ENCODE measurements around the gene ZKSCAN1.
"Not testable (repeated sequence)": the region's sequence is repeated elsewhere in the genome, so short reads cannot be mapped to it uniquely, and the experiment has no call there.

Gene ZKSCAN1

GRCh38 chr7:100015232-100016214 lies at the start of gene ZKSCAN1:
ZKSCAN1 (plus strand) TSS chr7:100015596; CDS start chr7:100023507, 7,911 bp downstream.
- peak; percentile 60 for DNase-seq (ENCODE audit: low read depth)

DNA sequence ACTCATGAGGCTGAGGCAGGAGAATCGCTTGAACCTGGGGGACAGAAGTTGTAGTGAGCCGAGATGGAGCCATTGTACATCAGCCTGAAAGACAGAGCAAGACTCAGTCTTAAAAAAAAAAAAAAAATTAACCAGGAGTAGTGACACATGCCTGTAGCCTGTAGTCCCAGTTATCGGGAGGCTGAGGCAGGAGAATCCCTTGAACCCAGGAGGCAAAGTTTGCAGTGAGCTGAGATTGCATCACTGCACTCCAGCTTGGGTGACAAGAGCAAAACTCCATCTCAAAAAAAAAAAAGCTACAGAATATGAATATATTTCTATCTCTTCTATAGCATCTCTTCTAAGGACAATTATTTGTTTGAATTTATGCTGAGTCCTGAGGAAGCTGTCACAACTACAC lies 46.1 kb upstream of the ZKSCAN1 start:
- DNase-seq (ENCODE audit: low read depth) = no peak

DNA sequence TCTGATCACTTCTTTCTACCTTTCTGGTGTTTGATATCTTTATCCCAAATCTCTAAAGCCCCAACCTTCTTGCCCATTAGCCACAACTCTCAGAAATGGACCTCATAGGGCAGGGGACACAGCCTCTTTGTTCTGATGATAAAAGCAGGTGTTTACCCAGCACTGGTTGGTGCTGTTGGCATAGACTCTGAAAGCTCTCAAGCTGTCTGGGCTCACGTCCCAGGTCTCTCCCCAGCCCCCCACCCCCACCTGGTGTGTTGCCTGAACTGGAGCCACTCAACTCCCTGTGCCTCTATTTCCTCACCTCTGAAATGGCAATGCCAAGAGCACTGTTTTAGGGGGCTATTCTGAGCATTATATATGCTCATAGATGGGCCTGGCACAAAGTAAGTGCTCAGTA lies 45.6 kb upstream of the ZKSCAN1 start:
- DNase-seq (ENCODE audit: low read depth) = not testable (repeated sequence)

DNA sequence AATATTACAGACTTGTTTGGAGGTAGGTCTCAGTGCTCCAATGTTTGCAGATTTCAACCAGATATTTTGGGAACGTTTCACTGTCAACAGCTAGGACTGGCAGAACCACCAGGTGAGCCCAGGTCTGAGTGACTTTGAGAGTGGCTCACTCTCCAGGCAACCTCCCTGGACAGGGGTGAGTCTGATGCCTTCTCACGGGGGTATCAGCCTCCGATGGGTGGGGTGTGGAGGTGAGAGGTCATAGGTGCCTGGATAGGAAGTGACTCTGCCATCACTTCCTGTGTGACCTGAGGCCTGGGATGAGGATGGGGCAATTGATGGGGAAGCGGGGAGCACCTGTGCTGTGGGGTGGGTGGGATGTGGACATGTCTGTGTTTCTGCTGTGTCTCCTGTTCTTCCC lies 44.2 kb upstream of the ZKSCAN1 start:
- DNase-seq (ENCODE audit: low read depth) = no peak

DNA sequence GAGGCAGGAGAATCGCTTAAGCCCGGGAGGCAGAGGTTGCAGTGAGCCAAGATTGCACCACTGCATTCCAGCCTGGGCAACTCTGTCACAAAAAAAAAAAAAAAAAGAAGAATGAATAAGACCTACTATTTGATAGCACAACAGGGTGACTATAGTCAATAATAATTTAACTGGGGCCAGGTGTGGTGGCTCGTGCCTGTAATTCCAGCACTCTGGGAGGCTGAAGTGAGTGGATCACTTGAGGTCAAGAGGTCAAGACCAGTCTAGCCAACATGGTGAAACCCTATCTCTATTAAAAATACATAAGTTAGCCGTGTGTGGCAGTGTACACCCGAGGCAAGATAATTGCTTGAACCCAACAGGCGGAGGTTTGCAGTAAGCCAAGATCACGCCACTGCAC lies 41.6 kb upstream of the ZKSCAN1 start:
- DNase-seq (ENCODE audit: low read depth) = not testable (repeated sequence)

- no peak for DNase-seq (ENCODE audit: low read depth)
These were observed 40.7 kb upstream of the ZKSCAN1 start for GRCh38 chr7:99974681-99975080.

DNA sequence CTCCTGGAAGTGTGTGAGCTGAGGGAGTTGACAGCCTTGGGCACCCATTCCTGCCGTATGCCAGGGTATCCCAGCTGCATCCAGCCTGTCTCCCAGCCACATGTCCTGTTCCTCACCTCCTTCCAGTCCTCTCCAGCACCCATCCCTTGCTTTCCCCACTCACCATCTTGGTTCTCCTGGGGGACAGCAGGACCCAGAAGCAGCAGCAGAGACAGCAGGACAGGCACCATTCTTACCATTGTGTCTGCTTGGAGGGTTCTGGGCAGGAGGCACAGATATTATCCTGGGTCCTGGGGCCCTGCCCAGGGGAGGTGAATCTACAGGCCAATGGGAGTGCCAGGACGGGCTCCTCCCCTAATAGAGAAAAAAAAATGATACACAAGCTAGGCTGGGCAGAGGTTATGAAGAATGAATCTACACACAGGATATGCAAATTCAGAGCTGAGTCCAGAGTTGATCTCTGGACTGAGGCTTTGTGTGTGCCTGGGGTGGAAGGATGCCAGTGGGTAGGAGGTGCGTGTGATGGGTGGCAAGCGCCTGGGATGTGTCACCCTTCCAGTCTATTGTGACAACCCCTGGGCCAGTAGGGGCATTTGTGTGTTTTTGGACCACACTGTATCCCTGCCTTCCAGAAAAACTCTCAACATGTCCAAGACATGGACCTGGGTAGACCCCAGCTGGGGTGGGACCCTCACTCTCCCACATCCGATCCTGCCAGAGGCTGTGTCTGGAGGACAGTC lies 39.4 kb upstream of the ZKSCAN1 start, which contains the start of gene AZGP1:
Gene AZGP1 (minus strand): TSS at position 250 of the 740 bp plus-strand sequence. CDS start 11 bp downstream, at position 239.
- no peak for DNase-seq (ENCODE audit: low read depth)

- DNase-seq (ENCODE audit: low read depth) = no peak
These were observed 38.8 kb upstream of the ZKSCAN1 start for GRCh38 chr7:99976626-99977025.

DNA sequence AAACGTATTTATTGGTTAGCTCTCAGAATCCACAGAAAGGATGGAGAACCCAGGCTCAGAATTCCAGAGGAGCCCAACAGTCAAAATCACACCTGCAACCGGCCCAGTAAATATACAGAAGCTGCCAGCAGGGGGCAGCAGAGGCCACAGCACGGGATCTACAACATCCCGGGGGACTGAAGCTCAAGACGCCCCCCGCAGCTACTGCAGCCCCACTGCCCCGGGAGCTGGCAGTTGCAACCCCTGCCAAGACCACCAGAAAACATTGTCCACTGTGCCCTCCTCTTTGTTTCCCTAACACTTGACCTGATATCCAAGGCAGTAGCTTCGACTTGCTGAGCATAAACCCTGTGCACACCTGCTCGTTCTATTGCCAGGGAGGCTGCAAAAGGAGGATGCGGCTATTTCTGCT lies 35.6 kb upstream of the ZKSCAN1 start:
- peak; percentile 27 for DNase-seq (ENCODE audit: low read depth)

DNA sequence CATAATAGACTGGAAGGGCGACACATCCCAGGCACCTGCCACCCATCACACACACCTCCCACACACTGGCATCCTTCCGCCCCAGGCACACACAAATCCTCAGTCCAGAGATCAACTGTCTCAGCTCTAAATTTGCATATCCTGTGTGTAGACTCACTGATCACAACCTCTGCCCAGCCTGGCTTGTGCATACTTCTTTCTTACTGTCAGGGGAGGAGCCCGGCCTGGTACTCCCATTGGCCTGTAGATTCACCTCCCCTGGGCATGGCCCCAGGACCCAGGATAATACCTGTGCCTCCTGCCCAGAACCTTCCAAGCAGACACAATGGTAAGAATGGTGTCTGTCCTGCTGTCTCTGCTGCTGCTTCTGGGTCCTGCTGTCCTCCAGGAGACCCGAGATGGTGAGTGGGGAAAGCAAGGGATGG lies 34.9 kb upstream of the ZKSCAN1 start:
- DNase-seq (ENCODE audit: low read depth) = not testable (repeated sequence)

GRCh38 chr7:99981066-99981465 lies 34.3 kb upstream of the ZKSCAN1 start:
- DNase-seq (ENCODE audit: low read depth) = not testable (repeated sequence)

GRCh38 chr7:99984593-99984992 lies 30.8 kb upstream of the ZKSCAN1 start:
- DNase-seq (ENCODE audit: low read depth) = no peak

DNA sequence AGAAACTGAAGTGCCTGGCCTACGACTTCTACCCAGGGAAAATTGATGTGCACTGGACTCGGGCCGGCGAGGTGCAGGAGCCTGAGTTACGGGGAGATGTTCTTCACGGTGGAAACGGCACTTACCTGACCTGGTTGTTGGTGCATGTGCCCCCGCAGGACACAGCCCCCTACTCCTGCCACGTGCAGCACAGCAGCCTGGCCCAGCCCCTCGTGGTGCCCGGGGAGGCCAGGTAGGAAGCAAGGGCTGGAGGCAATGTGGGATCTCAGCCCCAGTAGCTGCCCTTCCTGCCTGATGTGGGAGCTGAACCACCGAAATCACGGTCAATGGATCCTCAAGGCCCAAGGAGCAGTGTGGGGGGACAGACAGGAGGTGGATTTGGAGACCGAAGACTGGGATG lies 28.1 kb upstream of the ZKSCAN1 start:
- DNase-seq (ENCODE audit: low read depth) = not testable (repeated sequence)

- no peak for DNase-seq (ENCODE audit: low read depth)
These were observed 27.6 kb upstream of the ZKSCAN1 start for GRCh38 chr7:99987846-99988245.

DNA sequence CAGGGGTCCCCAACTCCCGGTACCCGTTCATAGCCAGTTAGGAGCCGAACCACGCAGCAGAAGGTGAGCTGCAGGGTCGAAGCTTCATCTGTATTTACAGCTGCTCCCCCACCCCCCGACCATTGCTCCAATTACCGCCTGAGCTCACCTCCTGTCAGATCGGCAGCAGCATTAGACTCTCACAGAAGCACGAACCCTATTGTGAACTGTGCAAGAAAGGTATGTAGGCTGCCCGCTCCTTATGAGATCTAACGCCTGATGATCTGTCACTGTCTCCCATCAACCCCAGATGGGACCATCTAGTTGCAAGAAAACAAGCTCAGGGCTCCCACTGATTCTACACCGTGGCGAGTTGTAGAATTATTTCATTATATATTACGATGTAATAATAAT lies 24.9 kb upstream of the ZKSCAN1 start:
- DNase-seq (ENCODE audit: low read depth) = no peak

DNA sequence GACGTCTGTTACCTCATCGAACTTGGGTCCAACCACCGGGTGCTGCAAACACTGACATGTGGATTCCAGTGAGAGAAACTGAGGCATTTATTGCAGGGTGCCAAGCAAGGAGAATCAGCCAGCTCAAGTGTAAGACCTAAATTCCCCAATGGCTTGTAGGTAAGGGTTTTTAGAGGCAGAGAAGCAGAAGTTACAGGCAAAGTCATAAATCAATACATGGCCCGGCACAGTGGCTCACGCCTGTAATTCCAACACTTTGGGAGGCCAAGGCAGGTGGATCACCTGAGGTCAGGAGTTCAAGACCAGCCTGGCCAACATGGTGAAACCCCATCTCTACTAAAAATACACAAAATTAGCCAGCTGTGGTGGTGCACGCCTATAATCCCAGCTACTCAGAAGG lies 23.9 kb upstream of the ZKSCAN1 start:
- DNase-seq (ENCODE audit: low read depth) = not testable (repeated sequence)

GRCh38 chr7:99992330-99993038 lies 22.9 kb upstream of the ZKSCAN1 start:
- no peak for DNase-seq (ENCODE audit: low read depth)

GRCh38 chr7:99994819-99995218 lies 20.6 kb upstream of the ZKSCAN1 start:
- DNase-seq (ENCODE audit: low read depth) = no peak

DNA sequence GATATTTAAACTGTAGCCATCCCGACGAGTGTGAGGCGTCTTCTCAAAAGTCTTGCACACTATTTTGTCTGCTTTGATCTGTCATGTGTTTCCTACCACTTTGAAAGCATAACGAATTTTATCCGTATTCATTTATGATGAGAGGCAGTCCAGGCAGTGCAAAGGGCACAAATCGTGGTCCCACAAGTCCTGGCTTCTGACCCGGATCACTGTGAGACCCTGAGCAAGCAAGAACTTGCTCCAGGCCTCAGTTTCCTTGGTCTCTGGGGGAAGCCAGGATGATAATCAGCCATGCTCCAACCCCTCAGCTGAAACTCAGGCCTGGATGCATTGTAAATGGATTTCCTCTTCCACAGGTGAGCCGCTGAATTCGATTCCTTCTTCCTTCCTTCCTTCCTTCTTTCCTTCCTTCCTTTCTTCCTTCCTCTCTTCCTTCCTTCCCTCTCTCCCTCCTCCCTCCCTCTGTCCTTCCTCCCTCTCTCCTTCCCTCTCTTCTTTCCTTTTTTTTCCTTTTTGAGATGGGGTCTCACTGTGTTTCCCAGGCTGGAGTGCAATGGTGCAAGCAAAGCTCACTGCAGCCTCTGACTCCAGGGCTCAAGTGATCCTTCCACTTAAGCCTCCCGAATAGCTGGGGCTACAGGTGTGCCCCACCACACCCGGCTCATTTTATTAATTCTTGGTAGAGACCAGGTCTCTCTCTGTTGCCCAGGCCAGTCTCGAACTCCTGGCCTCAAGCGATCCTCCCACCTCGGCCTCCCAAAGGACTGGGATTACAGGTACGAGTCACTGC lies 18.4 kb upstream of the ZKSCAN1 start:
- DNase-seq (ENCODE audit: low read depth) = no peak

DNA sequence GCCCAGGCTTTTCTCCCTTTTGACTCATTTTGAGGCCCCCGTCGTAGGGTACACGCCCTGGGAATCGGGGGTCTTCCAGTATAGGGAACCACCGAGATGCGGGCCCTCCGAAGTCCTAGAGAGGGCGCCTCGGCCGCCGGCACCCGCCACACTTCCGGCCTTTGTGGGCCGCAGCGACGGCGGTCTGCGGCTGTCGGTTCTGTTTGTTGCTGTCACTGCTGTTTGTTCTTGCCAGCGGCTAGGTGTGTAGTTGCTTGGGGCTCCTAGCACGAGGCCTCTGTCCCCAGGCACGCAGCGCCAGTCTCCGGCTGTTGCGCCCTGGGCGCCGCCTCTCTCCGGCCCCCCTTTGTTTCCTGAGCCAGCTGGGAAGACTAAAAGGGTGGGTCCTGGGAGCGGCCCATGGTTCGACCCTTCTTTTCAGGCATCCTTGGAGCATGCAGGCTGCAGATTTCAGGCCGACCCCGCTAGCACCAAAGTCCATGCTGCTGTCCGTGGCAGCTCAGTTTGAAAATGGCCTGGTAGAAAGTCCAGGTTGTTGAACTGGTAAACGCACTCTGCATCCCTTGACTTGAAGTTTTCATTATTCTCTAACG lies 17.8 kb upstream of the ZKSCAN1 start:
- peak; percentile 40 for DNase-seq (ENCODE audit: low read depth)

DNA sequence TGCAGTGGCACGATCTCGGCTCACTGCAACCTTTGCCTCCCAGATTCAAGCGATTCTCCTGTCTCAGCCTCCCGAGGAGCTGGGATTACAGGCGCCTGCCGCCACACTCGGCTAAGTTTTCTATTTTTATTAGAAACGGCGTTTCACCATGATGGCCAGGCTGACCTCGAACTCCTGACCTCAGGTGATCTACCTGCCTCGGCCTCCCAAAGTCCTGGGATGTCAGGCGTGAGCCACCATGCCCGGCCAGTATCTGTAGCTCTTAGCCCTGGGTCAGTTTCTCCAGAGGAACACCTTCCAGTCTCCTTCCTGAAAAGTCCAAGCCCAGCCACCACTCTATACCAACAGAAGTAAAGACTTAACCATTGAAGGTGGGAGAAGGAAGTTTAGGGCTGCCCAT lies 15.2 kb upstream of the ZKSCAN1 start:
- no peak for DNase-seq (ENCODE audit: low read depth)
